Stimulated activated naive B cell treated with anti-CD40 and anti-IgM and Interleukin-4, amounts not matched to agents 10 μg/mL and 1 μg/mL and 100 μg/mL, for 72 hours (primary cell): ENCODE results near the gene DNAJB11.
"Not testable (repeated sequence)": the region's sequence is repeated elsewhere in the genome, so short reads cannot be mapped to it uniquely, and the experiment has no call there.

ENCODE experiments used
- ATAC-seq, 2 donors: fragments of 150-1000 bp; cut with Tn5 transposase; replicated peaks; 2 replicates each; pipeline ENCODE4 v1.10.0; 2021; ENCODE audit warnings: moderate library complexity in 1 of 2
- DNase-seq: peaks from one replicate; pipeline ENCODE4 v3.0.0; 2021
- H3K27ac Mint-ChIP-seq: one replicate; pipeline ENCODE4 v1.8.0; 2022; ENCODE audit warnings: mild to moderate bottlenecking, mixed read lengths
- H3K27me3 Mint-ChIP-seq, 2 donors: one replicate each; pipeline ENCODE4 v1.8.0; 2022; ENCODE audit warnings: mixed read lengths in 2 of 2
- H3K36me3 Mint-ChIP-seq, 2 donors: one replicate each; pipeline ENCODE4 v1.8.0; 2022; ENCODE audit warnings: mixed read lengths in 2 of 2, mild to moderate bottlenecking in 1 of 2
- H3K4me1 Mint-ChIP-seq, 2 donors: one replicate each; pipeline ENCODE4 v1.8.0; 2022; ENCODE audit warnings: mixed read lengths in 2 of 2, mild to moderate bottlenecking in 1 of 2
- H3K4me3 Mint-ChIP-seq, 2 donors: one replicate each; pipeline ENCODE4 v1.8.0; 2022; ENCODE audit warnings: mild to moderate bottlenecking in 2 of 2, mixed read lengths in 2 of 2, moderate library complexity in 1 of 2
- H3K9me3 Mint-ChIP-seq, 2 donors: one replicate each; pipeline ENCODE4 v1.8.0; 2022; ENCODE audit warnings: mixed read lengths in 2 of 2, mild to moderate bottlenecking in 1 of 2

The DNAJB11 gene

DNA sequence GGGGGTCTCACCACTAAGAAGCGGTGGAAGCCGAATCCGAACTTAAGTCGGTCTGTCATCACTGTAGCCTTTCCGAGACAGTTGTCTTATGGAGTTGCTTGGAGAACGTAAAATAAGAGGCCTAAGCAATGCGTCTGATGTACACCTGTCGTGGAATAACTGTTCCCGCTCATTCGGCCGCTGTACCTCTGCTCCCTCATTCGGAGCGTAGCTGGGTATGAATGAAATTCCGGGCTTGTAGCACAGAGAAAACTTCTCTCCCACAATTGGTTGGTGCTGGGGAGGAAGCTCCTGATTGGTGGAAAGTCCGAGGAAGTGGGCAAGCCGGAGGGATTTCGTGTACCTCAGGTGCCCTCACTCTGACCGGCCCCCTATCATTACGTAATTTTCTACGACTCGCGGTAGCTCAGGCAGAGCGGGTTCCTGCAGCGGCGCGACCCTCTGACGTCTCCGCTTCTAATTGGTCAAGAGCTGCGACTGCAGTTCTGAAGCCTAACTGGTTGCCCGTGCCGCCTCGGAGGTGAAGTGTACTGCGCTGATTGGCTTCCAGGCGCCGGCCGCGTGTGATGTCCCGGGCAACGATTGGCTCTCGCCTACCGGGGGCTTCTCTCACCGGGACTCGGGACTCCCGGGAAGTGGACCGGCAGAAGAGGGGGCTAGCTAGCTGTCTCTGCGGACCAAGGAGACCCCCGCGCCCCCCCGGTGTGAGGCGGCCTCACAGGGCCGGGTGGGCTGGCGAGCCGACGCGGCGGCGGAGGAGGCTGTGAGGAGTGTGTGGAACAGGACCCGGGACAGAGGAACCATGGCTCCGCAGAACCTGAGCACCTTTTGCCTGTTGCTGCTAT is at the start of gene DNAJB11:
DNAJB11 (plus strand) TSS at position 625 of the 845 bp plus-strand sequence; CDS start at position 803, 178 bp downstream.
- H3K27me3 Mint-ChIP-seq = no peaks in the 10 kb centered on the region
- DNase-seq (peak; percentile 98), ATAC-seq (peak; percentile 86 to 91)
- H3K27ac Mint-ChIP-seq = peak within 1 kb of the TSS; percentile 99
- peaks cover 22 to 42% of the 10 kb centered on the region in 2 donors for H3K4me1 Mint-ChIP-seq
- peak within 1 kb of the TSS; percentile 97 to 99 for H3K4me3 Mint-ChIP-seq
- H3K36me3 Mint-ChIP-seq = peaks cover 4 to 10% of the 10 kb centered on the region in 2 donors
- H3K9me3 Mint-ChIP-seq = no peaks in the 10 kb centered on the region

DNA sequence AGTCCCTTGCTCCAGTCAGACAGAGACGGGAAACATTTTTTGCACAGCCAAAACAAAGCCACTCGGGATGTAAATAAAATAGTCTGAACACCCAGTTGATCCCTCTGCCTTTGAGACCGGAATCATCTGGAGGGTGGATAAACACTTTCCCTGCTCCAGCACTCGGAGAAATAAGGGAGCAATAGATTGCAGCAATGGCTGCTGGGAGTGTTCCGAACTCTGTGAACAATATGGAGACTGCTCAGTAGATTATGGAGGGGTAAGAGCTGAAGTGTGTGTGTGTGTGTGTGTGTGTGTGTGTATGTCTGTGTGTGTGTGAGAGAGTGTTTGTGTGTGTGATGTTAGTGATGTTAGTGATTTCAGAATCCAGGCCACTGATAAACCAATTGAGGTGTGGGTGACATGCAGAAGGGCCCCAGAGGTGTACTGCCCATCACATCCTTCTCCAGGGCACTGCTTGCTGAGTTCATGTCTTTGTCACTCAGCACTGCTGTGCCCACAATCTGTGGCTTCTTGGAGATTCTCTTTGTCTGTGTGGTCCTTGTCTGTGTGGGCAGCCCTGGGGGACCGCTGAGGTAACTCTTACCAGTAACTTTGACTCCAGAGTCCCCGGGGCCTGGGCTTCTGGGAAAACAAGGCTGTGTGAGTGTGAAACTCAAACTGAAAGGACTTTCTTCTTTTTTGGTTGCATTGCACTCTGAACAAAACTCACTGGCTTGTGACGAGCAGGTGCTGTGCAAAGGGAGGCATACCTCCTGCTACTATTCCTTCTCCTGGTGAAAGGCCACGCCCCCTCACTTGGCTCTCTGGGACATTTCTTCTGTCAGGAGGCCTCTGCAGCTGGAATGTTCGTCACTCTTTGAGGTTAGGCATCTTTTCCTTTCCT is 49.3 kb upstream of the DNAJB11 start:
- Mint-ChIP-seq H3K27me3 (peaks cover 4 to 7% of the 10 kb centered on the region in 2 donors), H3K27ac (peak overlapping the region; percentile 15), H3K36me3 (peaks cover 0 to under 1% of the 10 kb centered on the region in 2 donors), H3K4me1 (peaks cover 37 to 59% of the 10 kb centered on the region in 2 donors), H3K4me3 (peak overlapping the region; percentile 0 to 56), H3K9me3 (peaks cover 0 to 3% of the 10 kb centered on the region in 2 donors)
- ATAC-seq (peak; percentile 69 to 70), DNase-seq (peak; percentile 72)

DNA sequence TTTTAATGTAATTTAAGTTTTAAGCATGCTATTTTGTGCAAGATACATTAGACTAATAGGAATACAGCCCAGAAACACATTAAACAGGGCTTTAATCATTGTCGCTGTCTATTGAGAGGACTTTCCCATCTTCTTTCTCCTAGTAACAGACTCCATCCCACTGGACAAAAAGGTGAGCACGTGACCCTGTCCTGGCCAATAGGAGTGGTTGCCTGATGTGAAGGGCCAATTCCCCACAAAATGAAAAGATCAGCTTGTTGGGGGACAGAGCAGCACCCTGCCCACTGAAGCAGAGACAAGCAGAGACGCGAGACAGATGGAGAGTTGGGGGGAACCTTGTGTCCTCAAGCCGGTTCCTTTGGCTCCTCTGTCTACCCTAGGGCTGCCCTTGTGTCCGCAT is 47.5 kb upstream of the DNAJB11 start:
- H3K27me3 Mint-ChIP-seq = peaks cover 4 to 18% of the 10 kb centered on the region in 2 donors
- peak overlapping the region; percentile 65 for H3K27ac Mint-ChIP-seq
- DNase-seq (no peak), ATAC-seq (no peak)
- peaks cover 4 to 5% of the 10 kb centered on the region in 2 donors for H3K9me3 Mint-ChIP-seq
- H3K4me3 Mint-ChIP-seq = no peak overlapping the region
- peaks cover 51 to 73% of the 10 kb centered on the region in 2 donors for H3K4me1 Mint-ChIP-seq
- peaks cover 4 to 7% of the 10 kb centered on the region in 2 donors for H3K36me3 Mint-ChIP-seq

DNA sequence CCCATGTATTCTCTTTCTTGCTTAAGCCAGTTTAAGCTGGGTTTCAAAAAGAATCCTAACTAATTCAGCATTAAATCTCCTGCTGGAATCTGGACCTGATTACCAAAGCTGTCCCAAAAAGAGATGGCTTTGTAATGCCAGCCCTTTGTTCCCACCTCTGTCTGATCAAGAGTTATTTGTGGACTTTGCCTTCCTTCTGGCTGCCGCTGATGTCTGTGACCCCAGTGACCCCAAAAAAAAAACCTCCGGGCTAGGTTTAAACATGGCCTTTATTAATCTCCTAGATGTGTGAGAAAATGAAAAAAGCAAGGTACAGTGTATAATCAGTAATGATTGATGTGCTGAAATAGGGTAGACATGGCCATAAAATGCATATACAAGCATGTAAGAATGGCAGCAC is 47.1 kb upstream of the DNAJB11 start:
- Mint-ChIP-seq H3K27me3 (peaks cover 4 to 19% of the 10 kb centered on the region in 2 donors), H3K4me3 (no peak overlapping the region), H3K9me3 (peaks cover 5% of the 10 kb centered on the region in 2 donors), H3K27ac (peak overlapping the region; percentile 48), H3K36me3 (peaks cover 7% of the 10 kb centered on the region in 2 donors), H3K4me1 (peaks cover 51 to 70% of the 10 kb centered on the region in 2 donors)
- no peak for DNase-seq
- ATAC-seq = no peak

DNA sequence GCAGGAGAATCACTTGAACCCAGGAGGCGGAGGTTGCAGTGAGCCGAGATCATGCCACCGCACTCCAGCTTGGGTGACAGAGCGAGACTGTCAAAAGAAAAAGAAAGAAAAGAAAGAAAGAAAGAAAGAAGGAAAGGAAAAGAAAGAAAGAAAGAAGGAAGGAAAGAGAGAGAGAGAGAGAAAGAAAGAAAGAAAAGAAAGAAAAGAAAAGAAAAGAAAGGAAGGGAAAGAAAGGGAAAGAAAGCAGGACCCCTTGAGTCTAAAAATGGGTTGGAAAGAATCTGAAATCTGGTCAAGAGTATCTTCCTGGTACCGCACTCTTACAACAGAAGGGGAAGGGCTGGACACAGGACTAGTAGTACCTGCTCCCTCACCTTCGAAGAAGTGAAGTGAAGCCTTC is 45.9 kb upstream of the DNAJB11 start:
- no peak overlapping the region for H3K4me3 Mint-ChIP-seq
- peaks cover 51 to 69% of the 10 kb centered on the region in 2 donors for H3K4me1 Mint-ChIP-seq
- H3K27ac Mint-ChIP-seq = no peak overlapping the region
- peaks cover 4 to 19% of the 10 kb centered on the region in 2 donors for H3K27me3 Mint-ChIP-seq
- H3K36me3 Mint-ChIP-seq = peaks cover 7 to 14% of the 10 kb centered on the region in 2 donors
- no peak for ATAC-seq
- DNase-seq = no peak
- peaks cover 5% of the 10 kb centered on the region in 2 donors for H3K9me3 Mint-ChIP-seq

DNA sequence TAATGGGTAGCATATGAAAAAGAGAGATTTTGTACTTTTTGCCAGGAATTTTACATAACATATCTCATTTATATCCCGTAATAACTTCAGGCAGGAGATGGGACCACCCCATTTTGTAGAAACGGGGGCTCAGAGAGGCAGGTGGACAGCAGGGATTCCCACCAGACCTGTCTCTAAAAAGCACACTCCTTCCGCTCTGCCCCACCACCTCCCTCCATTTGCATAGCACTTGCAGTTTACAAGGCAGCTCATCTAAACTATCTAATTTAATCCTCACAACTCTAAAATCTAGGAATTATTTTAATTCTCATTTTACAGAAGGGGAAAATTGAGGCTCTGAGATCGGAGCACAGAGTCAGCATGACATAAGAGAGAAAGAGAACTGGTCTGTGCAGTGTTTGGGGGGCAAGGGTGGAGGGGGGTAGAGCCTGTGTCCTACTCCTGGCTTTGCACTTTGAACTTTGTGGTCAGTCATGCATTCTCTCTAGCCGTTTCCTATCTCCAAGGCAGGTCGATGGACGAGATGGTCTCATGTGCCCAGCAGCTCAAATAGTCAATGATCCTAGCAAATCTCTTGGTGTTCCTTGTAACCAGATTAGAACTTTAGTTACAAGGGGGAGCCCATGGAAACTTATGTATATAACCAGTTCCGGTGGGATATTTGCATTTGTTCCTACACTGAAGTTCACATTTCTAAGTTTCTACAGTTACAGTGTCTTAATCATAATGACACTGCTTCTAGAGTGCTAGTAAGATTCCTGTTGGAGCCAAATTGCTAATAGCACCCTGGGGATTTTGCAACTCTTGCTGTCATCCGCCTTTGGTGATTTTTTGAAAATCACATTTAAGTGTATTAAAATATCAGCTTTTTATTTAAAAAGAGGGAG is 44.9 kb upstream of the DNAJB11 start:
- Mint-ChIP-seq H3K4me3 (peak overlapping the region in 1 of 2 donors; percentile 23), H3K9me3 (peaks cover 5% of the 10 kb centered on the region in 2 donors), H3K36me3 (peaks cover 7 to 14% of the 10 kb centered on the region in 2 donors), H3K27me3 (peaks cover 4 to 19% of the 10 kb centered on the region in 2 donors), H3K4me1 (peaks cover 52 to 67% of the 10 kb centered on the region in 2 donors), H3K27ac (peak overlapping the region; percentile 32)
- no peak for DNase-seq
- ATAC-seq = peak; percentile 14 to 26

DNA sequence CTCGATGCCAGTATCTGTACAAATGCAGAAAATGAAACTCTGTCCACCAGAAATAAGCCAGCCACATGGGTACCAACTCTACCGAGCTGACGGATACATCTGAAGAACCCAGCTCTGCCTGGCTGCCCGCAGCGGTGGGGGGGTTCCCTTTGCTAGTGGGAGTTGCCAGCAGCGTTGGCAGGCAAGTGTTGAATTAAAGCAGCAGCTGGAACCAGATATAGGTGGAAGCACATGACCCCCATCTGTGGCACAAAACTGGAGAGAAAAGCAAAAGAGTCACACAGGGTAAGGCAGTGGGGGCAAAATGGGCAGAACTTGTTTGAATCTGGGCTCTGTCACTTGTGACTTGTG is 44.3 kb upstream of the DNAJB11 start:
- peaks cover 48 to 67% of the 10 kb centered on the region in 2 donors for H3K4me1 Mint-ChIP-seq
- H3K27ac Mint-ChIP-seq = peak overlapping the region; percentile 32
- peaks cover 7 to 14% of the 10 kb centered on the region in 2 donors for H3K36me3 Mint-ChIP-seq
- H3K9me3 Mint-ChIP-seq = peaks cover 5% of the 10 kb centered on the region in 2 donors
- H3K27me3 Mint-ChIP-seq = peaks cover 4 to 19% of the 10 kb centered on the region in 2 donors
- H3K4me3 Mint-ChIP-seq = peak overlapping the region; percentile 15 to 23
- peak; percentile 70 for DNase-seq
- peak; percentile 79 for ATAC-seq

DNA sequence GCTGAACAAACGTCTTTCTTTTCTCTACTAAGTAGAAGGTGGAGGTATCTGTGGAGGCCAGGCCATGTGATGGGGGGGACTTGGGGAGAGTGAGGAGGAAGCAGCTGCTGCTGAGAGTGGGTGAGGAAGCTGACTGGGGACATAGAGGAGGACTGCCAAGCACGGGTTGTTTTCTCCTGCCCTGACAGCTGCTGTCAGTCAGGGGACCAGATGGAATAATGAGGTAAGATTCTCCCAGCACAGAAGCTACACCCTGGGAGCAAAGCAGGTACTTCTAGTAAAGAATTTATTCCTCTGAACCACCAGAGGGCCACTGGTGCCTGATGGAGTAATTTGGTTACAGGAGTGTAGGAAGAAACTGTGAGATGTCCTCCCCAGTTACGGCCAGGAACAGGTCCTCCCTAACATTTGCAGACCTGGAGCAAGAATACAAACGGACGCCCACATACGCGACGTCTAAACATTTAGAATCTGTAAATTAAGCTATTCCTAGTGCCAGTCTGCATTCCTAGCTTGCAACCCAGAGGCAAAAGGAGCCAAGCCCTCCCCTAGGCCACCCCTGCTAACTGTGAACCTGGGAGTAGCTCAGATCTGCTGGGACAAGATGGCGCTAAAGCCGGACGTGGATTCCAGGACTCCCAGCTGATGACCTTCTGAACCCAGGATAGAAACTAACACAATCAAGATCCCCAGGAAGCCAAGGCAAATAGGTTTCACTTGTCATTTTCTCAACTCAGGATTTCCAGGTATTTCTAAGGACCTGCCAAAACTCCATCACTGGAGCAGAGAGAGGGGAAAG is 41.1 kb upstream of the DNAJB11 start:
- peak overlapping the region; percentile 28 for H3K27ac Mint-ChIP-seq
- no peak for DNase-seq

DNA sequence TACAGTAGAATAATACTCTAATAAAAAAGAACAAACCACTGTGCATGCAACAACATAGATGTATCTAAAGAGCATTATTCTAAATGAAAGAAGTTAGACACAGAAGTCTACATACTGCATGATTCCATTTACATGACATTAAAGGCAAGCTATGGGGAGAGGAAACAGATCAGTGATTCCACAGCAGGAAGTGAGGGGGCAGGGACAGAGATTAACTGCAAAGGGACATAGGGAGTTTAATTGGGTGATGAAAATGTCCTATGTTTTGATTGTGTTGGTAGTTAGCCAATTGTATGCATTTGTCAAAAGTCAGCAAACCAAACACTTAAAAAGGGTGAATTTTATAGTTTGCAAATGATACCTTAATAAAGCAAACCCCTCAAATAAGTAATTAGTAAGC is 40.1 kb upstream of the DNAJB11 start:
- H3K36me3 Mint-ChIP-seq = peaks cover 10 to 18% of the 10 kb centered on the region in 2 donors
- H3K9me3 Mint-ChIP-seq = peaks cover 5 to 6% of the 10 kb centered on the region in 2 donors
- DNase-seq = no peak
- ATAC-seq = no peak
- H3K4me1 Mint-ChIP-seq = peaks cover 59 to 89% of the 10 kb centered on the region in 2 donors
- no peak overlapping the region for H3K27ac Mint-ChIP-seq
- no peak overlapping the region for H3K4me3 Mint-ChIP-seq
- peaks cover 0 to 13% of the 10 kb centered on the region in 2 donors for H3K27me3 Mint-ChIP-seq

More for the DNA sequence above, 41.1 kb upstream of the DNAJB11 start:
- Mint-ChIP-seq H3K27me3 (peaks cover 0 to 13% of the 10 kb centered on the region in 2 donors), H3K4me1 (peaks cover 51 to 83% of the 10 kb centered on the region in 2 donors), H3K9me3 (peaks cover 5 to 6% of the 10 kb centered on the region in 2 donors), H3K36me3 (peaks cover 10 to 18% of the 10 kb centered on the region in 2 donors), H3K4me3 (no peak overlapping the region)
- ATAC-seq = no peak

DNA sequence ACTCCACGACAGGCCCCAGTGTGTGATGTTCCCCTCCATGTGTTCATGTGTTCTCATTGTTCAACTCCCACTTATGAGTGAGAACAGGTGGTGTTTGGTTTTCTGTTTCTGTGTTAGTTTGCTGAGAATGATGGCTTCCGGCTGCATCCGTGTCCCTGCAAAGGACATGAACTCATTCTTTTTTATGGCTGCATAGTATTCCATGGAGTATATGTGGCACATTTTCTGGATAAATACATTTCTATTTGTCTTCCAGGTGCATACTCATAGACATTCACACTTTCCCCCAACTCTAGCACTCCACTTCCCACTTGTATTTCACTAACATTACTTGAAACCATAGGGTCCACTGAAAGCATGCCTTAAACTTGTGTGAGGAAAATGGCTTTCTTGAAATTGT is 38.8 kb upstream of the DNAJB11 start:
- not testable (repeated sequence) for H3K9me3 Mint-ChIP-seq, DNase-seq, H3K4me3 Mint-ChIP-seq, ATAC-seq, H3K27me3 Mint-ChIP-seq
- H3K4me1 Mint-ChIP-seq = peaks cover 56 to 91% of the 10 kb centered on the region in 2 donors
- peak overlapping the region; percentile 60 for H3K27ac Mint-ChIP-seq
- H3K36me3 Mint-ChIP-seq = peaks cover 7 to 18% of the 10 kb centered on the region in 2 donors

DNA sequence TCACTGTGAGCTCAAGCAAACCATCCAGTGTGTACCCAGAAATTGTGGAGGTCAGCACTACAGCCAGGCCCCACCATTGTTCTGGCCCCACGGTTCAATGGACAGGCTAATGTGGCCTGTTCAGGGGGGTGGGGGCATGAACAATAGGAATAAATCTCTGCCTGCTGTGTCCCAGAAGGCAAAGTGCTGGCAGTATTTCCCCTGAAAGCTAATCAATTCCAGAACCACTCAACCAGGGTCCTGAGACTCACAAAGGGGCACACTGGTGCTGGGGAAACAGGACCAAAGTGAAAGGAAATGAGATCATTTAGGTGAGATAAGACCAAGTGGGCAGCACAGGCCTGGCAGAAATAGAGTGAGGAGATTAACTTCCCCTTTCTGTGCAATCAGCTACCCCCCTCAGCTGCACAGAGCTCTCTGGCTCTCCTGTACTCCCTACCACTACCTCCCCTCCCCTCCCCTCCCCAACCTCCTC is 37.9 kb upstream of the DNAJB11 start:
- peaks cover 7 to 20% of the 10 kb centered on the region in 2 donors for H3K36me3 Mint-ChIP-seq
- DNase-seq (peak; percentile 56), ATAC-seq (peak; percentile 68 to 74)
- peaks cover 5 to 6% of the 10 kb centered on the region in 2 donors for H3K9me3 Mint-ChIP-seq
- peak overlapping the region; percentile 30 to 68 for H3K4me3 Mint-ChIP-seq
- peak overlapping the region; percentile 99 for H3K27ac Mint-ChIP-seq
- H3K4me1 Mint-ChIP-seq = peaks cover 57 to 91% of the 10 kb centered on the region in 2 donors
- H3K27me3 Mint-ChIP-seq = peaks cover 0 to 6% of the 10 kb centered on the region in 2 donors

DNA sequence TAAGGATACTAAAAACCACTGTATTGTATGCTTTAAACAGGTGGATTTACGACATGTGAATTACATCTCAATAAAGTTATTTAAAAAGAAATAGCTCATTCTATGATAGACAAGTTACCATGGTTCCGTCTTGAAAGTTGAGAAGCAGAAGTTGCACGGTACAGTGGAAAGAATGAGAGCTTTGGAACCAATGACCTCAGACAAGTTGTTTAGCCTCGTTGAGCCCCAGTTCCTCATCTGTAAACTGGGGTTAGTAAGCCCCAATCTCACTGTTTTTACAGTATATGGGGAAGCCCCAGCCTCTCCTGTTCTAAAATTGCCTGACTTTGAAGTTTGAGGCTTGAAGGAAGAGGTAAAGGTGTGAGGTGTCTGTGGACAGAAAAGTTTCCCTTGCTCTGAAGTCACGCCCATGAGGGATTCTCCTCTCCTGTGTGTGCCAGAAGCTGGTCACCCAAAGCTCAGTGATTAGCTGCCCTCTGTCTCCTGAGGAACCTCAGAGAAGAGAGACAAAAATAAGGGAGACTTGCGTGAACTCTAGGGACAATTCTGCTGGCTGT is 36.3 kb upstream of the DNAJB11 start:
- Mint-ChIP-seq H3K27me3 (no peaks in the 10 kb centered on the region), H3K27ac (peak overlapping the region; percentile 99), H3K4me1 (peaks cover 54 to 94% of the 10 kb centered on the region in 2 donors), H3K36me3 (peaks cover 6 to 14% of the 10 kb centered on the region in 2 donors), H3K9me3 (peaks cover 0 to 3% of the 10 kb centered on the region in 2 donors), H3K4me3 (peak overlapping the region; percentile 67 to 75)
- ATAC-seq = peak; percentile 88 to 93
- DNase-seq = peak; percentile 82
